HepG2 (cell line): Measurements from ENCODE around the gene UPK1B. TPM values are rescaled to one million over a fixed set of nuclear protein-coding genes. Genes with fewer than 3 reads are reported as not detected.

ENCODE experiments used
- ARNTL ChIP-seq: sonication (generic); formaldehyde crosslinking; IDR thresholded peaks from 2 replicates; pipeline ENCODE4 v1.4.0; 2020; ENCODE audit warnings: mild to moderate bottlenecking, missing genetic modification reagents
- CBX1 ChIP-seq: IDR thresholded peaks from one replicate; pipeline ENCODE4 v1.6.1; 2016; ENCODE audit warnings: antibody characterized with exemption, low read depth
- CENPBD1 ChIP-seq: sonication (generic); formaldehyde crosslinking; IDR thresholded peaks from 2 replicates; pipeline ENCODE4 v1.8.0; 2022; ENCODE audit warnings: missing genetic modification reagents, low read depth, mild to moderate bottlenecking, borderline replicate concordance
- CTCF ChIP-seq: sonication (generic); formaldehyde crosslinking; IDR thresholded peaks from 2 replicates; pipeline ENCODE4 v1.5.0; 2020; ENCODE audit warnings: mild to moderate bottlenecking, missing genetic modification reagents, moderate library complexity
- ETV6 ChIP-seq: sonication (generic); formaldehyde crosslinking; conservative IDR thresholded peaks from 2 replicates; pipeline ENCODE4 v1.4.0; 2020; ENCODE audit warnings: missing genetic modification reagents
- FOXJ3 ChIP-seq: sonication (generic); formaldehyde crosslinking; IDR thresholded peaks from 2 replicates; pipeline ENCODE4 v1.4.0; 2020; ENCODE audit warnings: missing genetic modification reagents, mild to moderate bottlenecking, borderline replicate concordance
- HINFP ChIP-seq: sonication (generic); formaldehyde crosslinking; IDR thresholded peaks from 2 replicates; pipeline ENCODE4 v1.4.0; 2020; ENCODE audit warnings: low read depth, mild to moderate bottlenecking, missing genetic modification reagents
- PAX8 ChIP-seq: sonication (generic); formaldehyde crosslinking; IDR thresholded peaks from 2 replicates; pipeline ENCODE4 v1.8.0; 2022; ENCODE audit warnings: mild to moderate bottlenecking, missing genetic modification reagents, borderline replicate concordance
- ZNF431 ChIP-seq: sonication (generic); formaldehyde crosslinking; IDR thresholded peaks from 2 replicates; pipeline ENCODE4 v1.9.0; 2022; ENCODE audit warnings: missing genetic modification reagents, low read depth, mild to moderate bottlenecking, borderline replicate concordance
- polyA plus RNA-seq, 8 experiments: library from polyadenylated mRNA; depleted of rRNA in 3 of 8; stranded (reverse) in 7 of 8; unstranded in 1 of 8; fragments of >200 nt; fragmentation: Illumina TruSeq in 4 of 8; extraction: Trizol in 4 of 8; gene quantifications; 2 replicates each; pipeline versions ENCODE4 v1.2.1 to v1.2.3, GENCODE V29; 2011 to 2016; ENCODE audit warnings: low read depth in 4 of 8, missing spikeins in 1 of 8, mixed read lengths in 1 of 8; ENCODE audit not compliant: insufficient read depth in 1 of 8
- total RNA-seq, 5 experiments: library from RNA; depleted of rRNA; stranded (reverse); fragments of >200 nt; fragmentation: Illumina TruSeq; extraction: Trizol; gene quantifications; 2 replicates each; pipeline ENCODE4 v1.2.3, GENCODE V29; 2016; ENCODE audit warnings: low read depth in 1 of 5
- TF ChIP-seq, protein P1 (sequence below): sonication (generic); formaldehyde crosslinking; IDR thresholded peaks from 2 replicates; pipeline ENCODE4 v1.4.0; 2020; ENCODE audit warnings: mild to moderate bottlenecking, missing genetic modification reagents
- TF ChIP-seq, protein P2 (sequence below): sonication (generic); formaldehyde crosslinking; IDR thresholded peaks from 2 replicates; pipeline ENCODE4 v1.5.0; 2020; ENCODE audit warnings: missing genetic modification reagents
- TF ChIP-seq, protein P3 (sequence below): IDR thresholded peaks from 2 replicates; pipeline ENCODE4 v1.6.1; 2016; ENCODE audit warnings: low read depth, control low read depth
- TF ChIP-seq, protein P4 (sequence below): IDR thresholded peaks from 2 replicates; pipeline ENCODE4 v1.6.1; 2012; ENCODE audit warnings: low read depth, low read length, improper control_type of control experiment

UPK1B gene
- total and polyA plus RNA-seq, 2 of the 13 experiments (the other 11 are each of a cell fraction or from before 2014, with no cell fraction given) = not detected

GRCh38 chr3:119240591-119241434, 67.4 kb downstream of the UPK1B start, which contains the start of gene B4GALT4 (continued):
- TF ChIP-seq, protein P1, sequence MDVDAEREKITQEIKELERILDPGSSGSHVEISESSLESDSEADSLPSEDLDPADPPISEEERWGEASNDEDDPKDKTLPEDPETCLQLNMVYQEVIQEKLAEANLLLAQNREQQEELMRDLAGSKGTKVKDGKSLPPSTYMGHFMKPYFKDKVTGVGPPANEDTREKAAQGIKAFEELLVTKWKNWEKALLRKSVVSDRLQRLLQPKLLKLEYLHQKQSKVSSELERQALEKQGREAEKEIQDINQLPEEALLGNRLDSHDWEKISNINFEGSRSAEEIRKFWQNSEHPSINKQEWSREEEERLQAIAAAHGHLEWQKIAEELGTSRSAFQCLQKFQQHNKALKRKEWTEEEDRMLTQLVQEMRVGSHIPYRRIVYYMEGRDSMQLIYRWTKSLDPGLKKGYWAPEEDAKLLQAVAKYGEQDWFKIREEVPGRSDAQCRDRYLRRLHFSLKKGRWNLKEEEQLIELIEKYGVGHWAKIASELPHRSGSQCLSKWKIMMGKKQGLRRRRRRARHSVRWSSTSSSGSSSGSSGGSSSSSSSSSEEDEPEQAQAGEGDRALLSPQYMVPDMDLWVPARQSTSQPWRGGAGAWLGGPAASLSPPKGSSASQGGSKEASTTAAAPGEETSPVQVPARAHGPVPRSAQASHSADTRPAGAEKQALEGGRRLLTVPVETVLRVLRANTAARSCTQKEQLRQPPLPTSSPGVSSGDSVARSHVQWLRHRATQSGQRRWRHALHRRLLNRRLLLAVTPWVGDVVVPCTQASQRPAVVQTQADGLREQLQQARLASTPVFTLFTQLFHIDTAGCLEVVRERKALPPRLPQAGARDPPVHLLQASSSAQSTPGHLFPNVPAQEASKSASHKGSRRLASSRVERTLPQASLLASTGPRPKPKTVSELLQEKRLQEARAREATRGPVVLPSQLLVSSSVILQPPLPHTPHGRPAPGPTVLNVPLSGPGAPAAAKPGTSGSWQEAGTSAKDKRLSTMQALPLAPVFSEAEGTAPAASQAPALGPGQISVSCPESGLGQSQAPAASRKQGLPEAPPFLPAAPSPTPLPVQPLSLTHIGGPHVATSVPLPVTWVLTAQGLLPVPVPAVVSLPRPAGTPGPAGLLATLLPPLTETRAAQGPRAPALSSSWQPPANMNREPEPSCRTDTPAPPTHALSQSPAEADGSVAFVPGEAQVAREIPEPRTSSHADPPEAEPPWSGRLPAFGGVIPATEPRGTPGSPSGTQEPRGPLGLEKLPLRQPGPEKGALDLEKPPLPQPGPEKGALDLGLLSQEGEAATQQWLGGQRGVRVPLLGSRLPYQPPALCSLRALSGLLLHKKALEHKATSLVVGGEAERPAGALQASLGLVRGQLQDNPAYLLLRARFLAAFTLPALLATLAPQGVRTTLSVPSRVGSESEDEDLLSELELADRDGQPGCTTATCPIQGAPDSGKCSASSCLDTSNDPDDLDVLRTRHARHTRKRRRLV (CRISPR knock-in tag) = no peak
- TF ChIP-seq, protein P2, sequence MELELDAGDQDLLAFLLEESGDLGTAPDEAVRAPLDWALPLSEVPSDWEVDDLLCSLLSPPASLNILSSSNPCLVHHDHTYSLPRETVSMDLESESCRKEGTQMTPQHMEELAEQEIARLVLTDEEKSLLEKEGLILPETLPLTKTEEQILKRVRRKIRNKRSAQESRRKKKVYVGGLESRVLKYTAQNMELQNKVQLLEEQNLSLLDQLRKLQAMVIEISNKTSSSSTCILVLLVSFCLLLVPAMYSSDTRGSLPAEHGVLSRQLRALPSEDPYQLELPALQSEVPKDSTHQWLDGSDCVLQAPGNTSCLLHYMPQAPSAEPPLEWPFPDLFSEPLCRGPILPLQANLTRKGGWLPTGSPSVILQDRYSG = no peak
- TF ChIP-seq FOXJ3 (0 out of 2 replicates have a peak, but pooled peaks have one; percentile 21), HINFP (CRISPR knock-in tag) (peak; percentile 82), CBX1 (peak; percentile 59), PAX8 (CRISPR knock-in tag) (no peak), ETV6 (CRISPR knock-in tag) (no peak; the same call in 1 of the 2 replicates), ARNTL (peak; percentile 78; the same call in 1 of the 2 replicates), CENPBD1 (CRISPR knock-in tag) (no peak), CTCF (CRISPR knock-in tag) (0 out of 2 replicates have a peak, but pooled peaks have one; percentile 16), ZNF431 (CRISPR knock-in tag) (no peak)
- TF ChIP-seq, protein P3, sequence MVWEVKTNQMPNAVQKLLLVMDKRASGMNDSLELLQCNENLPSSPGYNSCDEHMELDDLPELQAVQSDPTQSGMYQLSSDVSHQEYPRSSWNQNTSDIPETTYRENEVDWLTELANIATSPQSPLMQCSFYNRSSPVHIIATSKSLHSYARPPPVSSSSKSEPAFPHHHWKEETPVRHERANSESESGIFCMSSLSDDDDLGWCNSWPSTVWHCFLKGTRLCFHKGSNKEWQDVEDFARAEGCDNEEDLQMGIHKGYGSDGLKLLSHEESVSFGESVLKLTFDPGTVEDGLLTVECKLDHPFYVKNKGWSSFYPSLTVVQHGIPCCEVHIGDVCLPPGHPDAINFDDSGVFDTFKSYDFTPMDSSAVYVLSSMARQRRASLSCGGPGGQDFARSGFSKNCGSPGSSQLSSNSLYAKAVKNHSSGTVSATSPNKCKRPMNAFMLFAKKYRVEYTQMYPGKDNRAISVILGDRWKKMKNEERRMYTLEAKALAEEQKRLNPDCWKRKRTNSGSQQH = peak; percentile 24; the same call in 1 of the 2 replicates
- TF ChIP-seq, protein P4, sequence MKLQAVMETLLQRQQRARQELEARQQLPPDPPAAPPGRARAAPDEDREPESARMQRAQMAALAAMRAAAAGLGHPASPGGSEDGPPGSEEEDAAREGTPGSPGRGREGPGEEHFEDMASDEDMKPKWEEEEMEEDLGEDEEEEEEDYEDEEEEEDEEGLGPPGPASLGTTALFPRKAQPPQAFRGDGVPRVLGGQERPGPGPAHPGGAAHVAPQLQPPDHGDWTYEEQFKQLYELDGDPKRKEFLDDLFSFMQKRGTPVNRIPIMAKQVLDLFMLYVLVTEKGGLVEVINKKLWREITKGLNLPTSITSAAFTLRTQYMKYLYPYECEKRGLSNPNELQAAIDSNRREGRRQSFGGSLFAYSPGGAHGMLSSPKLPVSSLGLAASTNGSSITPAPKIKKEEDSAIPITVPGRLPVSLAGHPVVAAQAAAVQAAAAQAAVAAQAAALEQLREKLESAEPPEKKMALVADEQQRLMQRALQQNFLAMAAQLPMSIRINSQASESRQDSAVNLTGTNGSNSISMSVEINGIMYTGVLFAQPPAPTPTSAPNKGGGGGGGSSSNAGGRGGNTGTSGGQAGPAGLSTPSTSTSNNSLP = no peak
